Parathyroid adenoma (tissue), 2 donors: Measurements from ENCODE around the gene SLC16A9.
"Not testable (repeated sequence)": the region's sequence is repeated elsewhere in the genome, so short reads cannot be mapped to it uniquely, and the experiment has no call there.

ENCODE experiments used
- H2AFZ ChIP-seq: fragments of 300-600 bp; sonication (generic); one replicate; pipeline ENCODE4 v1.7.0; 2017; ENCODE audit warnings: antibody characterized with exemption, mild to moderate bottlenecking
- H3K27ac ChIP-seq: fragments of 300-600 bp; sonication (generic); one replicate; pipeline ENCODE4 v1.7.0; 2017
- H3K27me3 ChIP-seq: fragments of 300-600 bp; sonication (generic); one replicate; pipeline ENCODE4 v1.7.0; 2017; ENCODE audit warnings: low read length; ENCODE audit not compliant: control insufficient read depth, insufficient read depth
- H3K36me3 ChIP-seq: fragments of 300-600 bp; sonication (generic); one replicate; pipeline ENCODE4 v1.7.0; 2017; ENCODE audit warnings: low read length; ENCODE audit not compliant: control insufficient read depth, insufficient read depth
- H3K4me1 ChIP-seq: fragments of 300-600 bp; sonication (generic); one replicate; pipeline ENCODE4 v1.7.0; 2017; ENCODE audit warnings: control low read depth
- H3K4me2 ChIP-seq: fragments of 300-600 bp; sonication (generic); one replicate; pipeline ENCODE4 v1.7.0; 2017; ENCODE audit warnings: low read length
- H3K4me3 ChIP-seq: fragments of 300-600 bp; sonication (generic); one replicate; pipeline ENCODE4 v1.7.0; 2017; ENCODE audit warnings: low read depth, low read length
- H3K79me2 ChIP-seq: fragments of 300-600 bp; sonication (generic); one replicate; pipeline ENCODE4 v1.7.0; 2017; ENCODE audit warnings: control low read depth
- H3K9ac ChIP-seq: fragments of 300-600 bp; sonication (generic); one replicate; pipeline ENCODE4 v1.7.0; 2017; ENCODE audit warnings: mild to moderate bottlenecking
- H3K9me3 ChIP-seq: fragments of 300-600 bp; sonication (generic); one replicate; pipeline ENCODE4 v1.7.0; 2017; ENCODE audit warnings: low read length; ENCODE audit not compliant: control insufficient read depth
- TF ChIP-seq, protein P1 (sequence below): fragments of 300-600 bp; sonication (generic); IDR thresholded peaks from one replicate; pipeline ENCODE4 v1.7.0; 2017; ENCODE audit warnings: antibody characterized with exemption, mild to moderate bottlenecking
- donor health status: primary hyperparathyroidism.

SLC16A9 gene

DNA sequence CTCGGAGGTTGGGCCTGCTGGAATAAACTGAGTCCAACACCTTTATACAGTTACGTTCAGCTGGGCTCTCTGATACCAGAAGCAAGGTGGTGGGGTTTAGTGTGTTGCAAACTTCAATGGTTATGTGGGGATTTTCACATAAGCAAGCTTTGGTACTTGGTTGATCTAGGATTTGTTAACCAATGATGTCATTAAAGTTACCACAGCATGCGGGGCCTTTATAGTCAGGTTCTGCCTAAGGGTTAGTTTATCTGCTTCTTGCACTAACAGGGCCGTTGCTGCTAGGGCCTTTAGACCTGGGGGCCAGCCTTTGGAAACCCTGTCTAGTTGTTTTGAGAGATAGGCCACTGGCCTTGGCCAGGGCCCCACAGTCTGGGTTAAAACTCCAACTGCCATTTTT, 19.5 kb upstream of the SLC16A9 start:
- not testable (repeated sequence) for H3K9me3 ChIP-seq, H3K27me3 ChIP-seq, H3K4me3 ChIP-seq, H3K9ac ChIP-seq, H3K79me2 ChIP-seq, H3K36me3 ChIP-seq, H3K4me2 ChIP-seq, H3K27ac ChIP-seq, H2AFZ ChIP-seq, H3K4me1 ChIP-seq

DNA sequence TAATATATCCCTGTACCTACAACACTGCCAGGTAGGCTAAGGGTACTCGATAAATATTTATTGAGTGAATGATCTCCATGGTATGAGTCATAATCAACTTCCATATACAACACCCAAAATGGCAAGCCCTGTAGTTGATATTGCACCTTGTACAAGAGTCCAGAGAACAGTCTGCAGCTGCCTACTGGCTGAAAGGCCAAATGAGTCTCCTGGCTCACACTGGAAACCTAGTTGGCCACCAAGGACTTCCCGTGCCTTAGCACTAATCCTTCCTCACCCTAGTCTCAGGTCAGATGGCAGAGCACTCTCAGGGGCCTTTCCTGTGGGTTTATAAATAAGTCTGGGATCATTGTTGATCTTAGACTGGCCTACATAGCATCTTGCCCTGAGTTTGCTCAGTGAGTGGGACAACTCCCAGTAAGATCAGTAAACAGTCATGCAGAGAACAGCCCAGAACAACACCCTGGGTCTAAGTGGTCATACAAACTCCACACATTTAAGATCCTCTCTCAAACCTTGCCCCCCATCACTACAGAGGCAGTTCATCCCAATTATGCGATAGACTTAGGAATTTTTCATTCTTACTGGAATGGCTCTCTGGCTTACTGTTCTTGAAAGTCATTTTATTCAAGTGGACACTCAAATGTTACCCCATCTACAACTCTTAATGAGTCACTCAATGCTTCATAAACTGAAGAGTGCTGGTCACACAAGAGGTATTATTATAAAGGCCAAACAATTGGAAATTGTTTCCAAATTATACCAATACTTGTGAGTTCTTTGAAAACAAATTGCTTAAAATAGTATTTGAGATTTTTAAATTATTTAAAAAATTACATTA, 14.7 kb upstream of the SLC16A9 start:
- no peaks in the 10 kb centered on the region for H3K4me1 ChIP-seq
- no peak overlapping the region for H3K4me3 ChIP-seq
- H3K36me3 ChIP-seq, result no peaks in the 10 kb centered on the region
- H3K27me3 ChIP-seq, result no peaks in the 10 kb centered on the region
- TF ChIP-seq, protein P1, sequence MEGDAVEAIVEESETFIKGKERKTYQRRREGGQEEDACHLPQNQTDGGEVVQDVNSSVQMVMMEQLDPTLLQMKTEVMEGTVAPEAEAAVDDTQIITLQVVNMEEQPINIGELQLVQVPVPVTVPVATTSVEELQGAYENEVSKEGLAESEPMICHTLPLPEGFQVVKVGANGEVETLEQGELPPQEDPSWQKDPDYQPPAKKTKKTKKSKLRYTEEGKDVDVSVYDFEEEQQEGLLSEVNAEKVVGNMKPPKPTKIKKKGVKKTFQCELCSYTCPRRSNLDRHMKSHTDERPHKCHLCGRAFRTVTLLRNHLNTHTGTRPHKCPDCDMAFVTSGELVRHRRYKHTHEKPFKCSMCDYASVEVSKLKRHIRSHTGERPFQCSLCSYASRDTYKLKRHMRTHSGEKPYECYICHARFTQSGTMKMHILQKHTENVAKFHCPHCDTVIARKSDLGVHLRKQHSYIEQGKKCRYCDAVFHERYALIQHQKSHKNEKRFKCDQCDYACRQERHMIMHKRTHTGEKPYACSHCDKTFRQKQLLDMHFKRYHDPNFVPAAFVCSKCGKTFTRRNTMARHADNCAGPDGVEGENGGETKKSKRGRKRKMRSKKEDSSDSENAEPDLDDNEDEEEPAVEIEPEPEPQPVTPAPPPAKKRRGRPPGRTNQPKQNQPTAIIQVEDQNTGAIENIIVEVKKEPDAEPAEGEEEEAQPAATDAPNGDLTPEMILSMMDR, result no peak
- H3K9me3 ChIP-seq, result no peaks in the 10 kb centered on the region
- H3K4me2 ChIP-seq, result no peak overlapping the region
- H3K27ac ChIP-seq, result no peak overlapping the region
- H3K79me2 ChIP-seq, result no peaks in the 10 kb centered on the region
- H3K9ac ChIP-seq, result no peak overlapping the region
- H2AFZ ChIP-seq, result no peak overlapping the region

DNA sequence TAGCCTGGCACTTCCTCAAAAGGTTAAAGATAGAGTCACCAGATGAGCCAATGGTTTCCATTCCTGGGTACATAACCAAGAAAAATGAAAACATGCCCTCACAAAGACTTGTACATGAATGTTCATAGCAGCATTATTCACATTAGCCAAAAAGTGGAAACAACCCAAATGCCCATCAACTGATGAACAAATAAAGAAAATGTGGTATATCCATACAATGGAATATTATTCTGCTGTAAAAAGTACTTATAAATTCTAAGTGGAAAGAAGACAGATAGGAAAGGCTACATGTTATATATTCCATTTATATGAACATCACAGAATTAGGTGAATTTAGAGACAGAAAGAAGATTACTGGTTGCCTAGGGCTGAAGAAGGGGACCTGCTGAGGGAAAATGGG, 10.7 kb upstream of the SLC16A9 start:
- H3K27ac ChIP-seq, result no peak overlapping the region
- no peaks in the 10 kb centered on the region for H3K9me3 ChIP-seq
- no peak overlapping the region for H3K4me2 ChIP-seq
- no peak overlapping the region for H3K4me3 ChIP-seq
- H3K79me2 ChIP-seq, result no peaks in the 10 kb centered on the region
- no peaks in the 10 kb centered on the region for H3K4me1 ChIP-seq
- H3K36me3 ChIP-seq, result no peaks in the 10 kb centered on the region
- TF ChIP-seq, protein P1, result no peak
- H3K27me3 ChIP-seq, result no peaks in the 10 kb centered on the region
- H3K9ac ChIP-seq, result no peak overlapping the region
- H2AFZ ChIP-seq, result no peak overlapping the region

DNA sequence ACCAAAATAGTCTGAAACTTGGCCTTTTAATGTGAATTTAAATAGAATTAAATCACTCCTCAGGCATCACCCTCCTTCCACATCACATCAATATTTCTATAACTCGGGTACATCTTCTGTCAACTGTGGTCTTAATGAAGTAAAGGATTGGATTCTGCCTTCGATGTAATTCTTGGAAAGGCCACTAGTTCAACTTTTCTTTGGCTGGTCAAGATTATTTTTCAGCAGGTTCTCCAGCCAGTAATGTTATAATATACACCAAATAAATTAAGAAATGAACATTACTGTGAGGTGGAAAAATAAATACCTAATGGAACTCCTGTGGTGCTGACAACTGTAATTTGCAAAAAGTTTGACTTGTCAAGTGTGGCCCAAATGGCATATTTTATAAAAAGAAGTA, 9.7 kb upstream of the SLC16A9 start:
- Histone ChIP-seq H3K36me3 (no peaks in the 10 kb centered on the region), H3K9me3 (no peaks in the 10 kb centered on the region), H3K79me2 (no peaks in the 10 kb centered on the region), H3K27ac (no peak overlapping the region), H3K4me1 (no peaks in the 10 kb centered on the region), H2AFZ (no peak overlapping the region), H3K9ac (no peak overlapping the region), H3K4me2 (no peak overlapping the region), H3K4me3 (no peak overlapping the region), H3K27me3 (no peaks in the 10 kb centered on the region)
- TF ChIP-seq, protein P1, result no peak

DNA sequence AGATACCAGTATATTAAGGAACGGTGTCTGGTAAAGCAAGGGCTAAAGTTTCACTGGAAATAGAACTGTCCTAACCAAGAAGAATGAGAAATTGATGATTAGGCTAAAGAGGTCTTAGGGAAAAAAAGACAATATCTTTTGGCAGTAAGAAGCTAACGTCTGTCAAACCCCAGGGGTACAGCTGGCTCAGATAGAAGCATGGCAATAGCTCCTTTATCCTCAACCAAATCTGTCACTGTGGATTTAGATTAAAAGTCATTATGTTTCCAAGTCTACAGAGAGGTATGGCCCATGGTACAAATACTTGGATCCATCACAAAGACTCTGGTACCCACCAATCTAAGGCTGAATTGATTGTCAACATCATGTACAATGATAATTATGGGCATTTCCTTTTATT, 8.6 kb upstream of the SLC16A9 start:
- Histone ChIP-seq H3K4me3 (no peak overlapping the region), H3K36me3 (no peaks in the 10 kb centered on the region), H3K4me1 (no peaks in the 10 kb centered on the region), H3K4me2 (no peak overlapping the region), H3K9ac (no peak overlapping the region), H3K27ac (no peak overlapping the region), H2AFZ (no peak overlapping the region), H3K9me3 (no peaks in the 10 kb centered on the region), H3K27me3 (no peaks in the 10 kb centered on the region), H3K79me2 (no peaks in the 10 kb centered on the region)
- TF ChIP-seq, protein P1, result no peak
